ENCODE data around the gene GLRA1. TPM values are rescaled to one million over a fixed set of nuclear protein-coding genes. Genes with fewer than 3 reads are reported as not detected.

GLRA1 gene
- total RNA-seq, 1 donor from 2014 or later: not detected

DNA sequence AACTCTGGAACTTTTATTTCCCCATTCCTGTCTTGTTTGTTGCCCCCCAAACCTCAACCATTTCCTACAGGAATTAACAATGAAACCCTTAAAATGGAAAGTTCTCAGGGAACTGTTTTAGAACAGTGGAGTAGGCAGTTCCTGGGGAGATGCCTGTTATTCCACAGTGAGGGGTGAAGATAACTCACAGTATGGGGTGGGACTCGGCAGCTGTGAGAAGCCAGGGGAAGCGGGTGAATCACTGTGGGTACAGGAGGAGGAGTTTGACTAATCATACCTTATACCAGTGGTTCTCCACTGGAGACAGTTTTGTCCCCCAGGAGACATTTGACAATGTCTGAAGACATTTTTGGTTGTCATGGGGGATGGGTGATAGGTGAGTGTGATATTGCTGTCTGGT is 36.9 kb upstream of the GLRA1 start:
- TF ChIP-seq, protein P1, sequence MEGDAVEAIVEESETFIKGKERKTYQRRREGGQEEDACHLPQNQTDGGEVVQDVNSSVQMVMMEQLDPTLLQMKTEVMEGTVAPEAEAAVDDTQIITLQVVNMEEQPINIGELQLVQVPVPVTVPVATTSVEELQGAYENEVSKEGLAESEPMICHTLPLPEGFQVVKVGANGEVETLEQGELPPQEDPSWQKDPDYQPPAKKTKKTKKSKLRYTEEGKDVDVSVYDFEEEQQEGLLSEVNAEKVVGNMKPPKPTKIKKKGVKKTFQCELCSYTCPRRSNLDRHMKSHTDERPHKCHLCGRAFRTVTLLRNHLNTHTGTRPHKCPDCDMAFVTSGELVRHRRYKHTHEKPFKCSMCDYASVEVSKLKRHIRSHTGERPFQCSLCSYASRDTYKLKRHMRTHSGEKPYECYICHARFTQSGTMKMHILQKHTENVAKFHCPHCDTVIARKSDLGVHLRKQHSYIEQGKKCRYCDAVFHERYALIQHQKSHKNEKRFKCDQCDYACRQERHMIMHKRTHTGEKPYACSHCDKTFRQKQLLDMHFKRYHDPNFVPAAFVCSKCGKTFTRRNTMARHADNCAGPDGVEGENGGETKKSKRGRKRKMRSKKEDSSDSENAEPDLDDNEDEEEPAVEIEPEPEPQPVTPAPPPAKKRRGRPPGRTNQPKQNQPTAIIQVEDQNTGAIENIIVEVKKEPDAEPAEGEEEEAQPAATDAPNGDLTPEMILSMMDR (IDR thresholded peaks at IDR 0.05; ENCODE audit: unreplicated experiment): no peak
- H3K4me3 Mint-ChIP-seq (ENCODE audit: low read depth): no peak overlapping the region
- H3K4me1 Mint-ChIP-seq (ENCODE audit: low read depth): peaks cover 38% of the 10 kb centered on the region
- no peaks in the 10 kb centered on the region for H3K27me3 Mint-ChIP-seq
- no peak for DNase-seq (ENCODE audit: low spot score, unreplicated experiment)
- H3K9me3 Mint-ChIP-seq (ENCODE audit: low read depth): peaks cover 3% of the 10 kb centered on the region
- H3K27ac Mint-ChIP-seq: no peak overlapping the region
- H3K36me3 Mint-ChIP-seq (ENCODE audit: insufficient read depth): no peaks in the 10 kb centered on the region

DNA sequence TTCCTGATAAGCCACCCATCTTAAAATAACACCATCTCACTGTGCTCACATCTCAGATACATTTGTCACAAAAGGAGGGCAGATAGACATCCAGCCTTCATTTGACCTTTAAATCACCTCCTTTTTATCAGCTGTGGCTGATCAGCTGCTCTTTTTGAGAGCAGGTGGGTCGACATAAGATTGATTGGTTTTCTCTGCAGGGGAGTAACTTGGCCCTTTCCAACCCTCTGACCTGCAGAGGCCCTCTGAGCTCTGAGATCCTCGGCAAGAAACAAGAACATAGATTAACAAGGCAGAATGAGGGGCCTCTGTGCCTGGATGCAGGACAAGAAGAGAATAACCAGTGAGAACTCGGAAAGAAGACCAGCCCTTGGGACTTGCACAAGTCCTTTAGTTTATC is 33.5 kb upstream of the GLRA1 start:
- H3K4me3 Mint-ChIP-seq (ENCODE audit: low read depth): peak overlapping the region; percentile 1
- TF ChIP-seq, protein P1 (IDR thresholded peaks at IDR 0.05; ENCODE audit: unreplicated experiment): no peak
- H3K36me3 Mint-ChIP-seq (ENCODE audit: insufficient read depth): no peaks in the 10 kb centered on the region
- H3K9me3 Mint-ChIP-seq (ENCODE audit: low read depth): no peaks in the 10 kb centered on the region
- peak overlapping the region; percentile 75 for H3K27ac Mint-ChIP-seq
- no peaks in the 10 kb centered on the region for H3K27me3 Mint-ChIP-seq
- no peak for DNase-seq (ENCODE audit: low spot score, unreplicated experiment)
- H3K4me1 Mint-ChIP-seq (ENCODE audit: low read depth): peaks cover 30% of the 10 kb centered on the region

DNA sequence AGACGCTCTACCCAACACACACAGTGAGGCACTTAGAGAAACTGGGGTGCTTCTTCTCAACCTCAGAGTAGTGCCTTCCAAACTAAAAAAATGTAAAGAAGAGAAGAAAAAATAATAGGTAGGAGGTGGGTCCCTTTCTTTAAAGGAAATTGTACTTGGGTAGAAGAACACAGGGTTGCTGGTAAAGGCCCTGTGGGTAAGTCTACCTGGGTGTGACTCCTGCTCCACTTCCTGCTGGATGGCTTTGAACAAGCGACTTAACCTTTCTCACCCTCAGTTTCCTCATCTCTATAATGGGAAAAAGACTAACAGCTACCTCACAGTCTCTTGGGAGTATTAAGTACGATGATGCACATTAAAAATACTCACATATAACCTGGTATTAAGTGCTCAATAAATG is 32.1 kb upstream of the GLRA1 start:
- no peak overlapping the region for H3K4me3 Mint-ChIP-seq (ENCODE audit: low read depth)
- peaks cover 34% of the 10 kb centered on the region for H3K4me1 Mint-ChIP-seq (ENCODE audit: low read depth)
- no peaks in the 10 kb centered on the region for H3K27me3 Mint-ChIP-seq
- TF ChIP-seq, protein P1 (IDR thresholded peaks at IDR 0.05; ENCODE audit: unreplicated experiment): no peak
- no peak for DNase-seq (ENCODE audit: low spot score, unreplicated experiment)
- no peak overlapping the region for H3K27ac Mint-ChIP-seq
- H3K9me3 Mint-ChIP-seq (ENCODE audit: low read depth): no peaks in the 10 kb centered on the region
- no peaks in the 10 kb centered on the region for H3K36me3 Mint-ChIP-seq (ENCODE audit: insufficient read depth)

DNA sequence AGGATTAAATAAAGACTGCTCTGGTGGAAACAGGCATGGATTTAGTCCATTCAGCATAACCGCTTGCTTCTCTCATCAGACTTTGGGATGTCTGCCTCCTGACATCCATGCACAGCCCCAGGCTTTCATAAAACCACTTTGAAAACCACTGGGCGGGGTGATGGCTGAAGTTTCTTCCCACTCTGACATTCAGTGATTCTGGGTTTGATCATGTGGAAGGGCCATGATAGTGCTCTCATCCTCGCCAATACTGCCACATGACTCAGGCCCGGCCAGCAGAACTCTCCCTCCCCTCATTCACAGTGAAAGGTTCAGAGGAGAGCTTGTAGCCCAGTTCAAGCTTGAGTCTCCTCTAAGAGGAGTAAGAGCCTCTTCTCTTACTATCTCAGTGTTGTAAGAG is 29.6 kb upstream of the GLRA1 start:
- Mint-ChIP-seq H3K27ac (no peak overlapping the region), H3K9me3 (ENCODE audit: low read depth) (no peaks in the 10 kb centered on the region), H3K27me3 (no peaks in the 10 kb centered on the region), H3K36me3 (ENCODE audit: insufficient read depth) (no peaks in the 10 kb centered on the region), H3K4me1 (ENCODE audit: low read depth) (peaks cover 39% of the 10 kb centered on the region), H3K4me3 (ENCODE audit: low read depth) (no peak overlapping the region)
- TF ChIP-seq, protein P1 (IDR thresholded peaks at IDR 0.05; ENCODE audit: unreplicated experiment): no peak
- DNase-seq (ENCODE audit: low spot score, unreplicated experiment): no peak

DNA sequence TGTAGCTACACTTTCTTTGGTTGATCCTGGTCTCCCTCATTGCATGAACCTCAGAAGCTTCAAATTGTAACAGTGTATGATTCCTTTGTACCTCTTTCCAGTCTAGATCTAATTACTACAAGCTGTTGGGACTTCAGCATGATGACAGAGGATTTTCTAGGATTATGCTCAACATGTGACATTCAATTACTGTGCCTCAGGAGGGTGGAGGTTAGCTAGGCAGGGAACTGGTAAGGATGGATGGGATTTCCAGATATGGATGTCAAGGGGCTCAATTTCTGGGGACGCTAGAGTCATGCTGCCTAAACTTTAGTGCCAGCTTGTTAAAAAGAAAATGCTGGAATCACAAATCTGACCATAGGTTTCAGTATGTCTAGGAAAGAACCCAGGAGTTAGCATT is 29.2 kb upstream of the GLRA1 start:
- no peaks in the 10 kb centered on the region for H3K27me3 Mint-ChIP-seq
- H3K27ac Mint-ChIP-seq: no peak overlapping the region
- H3K9me3 Mint-ChIP-seq (ENCODE audit: low read depth): no peaks in the 10 kb centered on the region
- H3K36me3 Mint-ChIP-seq (ENCODE audit: insufficient read depth): no peaks in the 10 kb centered on the region
- no peak overlapping the region for H3K4me3 Mint-ChIP-seq (ENCODE audit: low read depth)
- TF ChIP-seq, protein P1 (IDR thresholded peaks at IDR 0.05; ENCODE audit: unreplicated experiment): no peak
- peaks cover 36% of the 10 kb centered on the region for H3K4me1 Mint-ChIP-seq (ENCODE audit: low read depth)
- no peak for DNase-seq (ENCODE audit: low spot score, unreplicated experiment)

Data from progenitor cell of endocrine pancreas (in vitro differentiated cells).